PFSK-1 (cell line): ENCODE results near the gene LRRFIP2.

Experiments
- FOXP2 ChIP-seq: optimal IDR thresholded peaks from 2 replicates; pipeline ENCODE3; 2011; ENCODE audit warnings: borderline replicate concordance, control low read depth, inconsistent platforms; ENCODE audit not compliant: insufficient read depth; ENCODE audit errors: extremely low read length, extremely low read depth
- POLR2AphosphoS5 ChIP-seq: IDR thresholded peaks from 2 replicates; pipeline ENCODE4 v1.6.1; 2012; ENCODE audit warnings: low read depth, mild to moderate bottlenecking, control low read depth, low read length, moderate library complexity
- REST ChIP-seq, 2 experiments: IDR thresholded peaks; 2 replicates each; pipeline versions ENCODE4 v1.6.1 to v1.8.0; 2011 to 2012; ENCODE audit warnings: low read depth in 2 of 2, low read length in 2 of 2, control low read depth in 1 of 2, inconsistent platforms in 1 of 2, mild to moderate bottlenecking in 1 of 2, moderate library complexity in 1 of 2; ENCODE audit not compliant: insufficient read depth in 1 of 2
- SIN3A ChIP-seq: IDR thresholded peaks from 2 replicates; pipeline ENCODE4 v1.6.1; 2012; ENCODE audit warnings: mild to moderate bottlenecking, low read length, moderate library complexity, borderline replicate concordance; ENCODE audit not compliant: insufficient read depth
- TAF1 ChIP-seq: IDR thresholded peaks from 2 replicates; pipeline ENCODE4 v1.6.1; 2012; ENCODE audit warnings: low read length, control low read depth, borderline replicate concordance; ENCODE audit not compliant: insufficient read depth

LRRFIP2 gene

GRCh38 chr3:37075955-37076354 lies 98.4 kb downstream of the LRRFIP2 start:
- no peak for TF ChIP-seq SIN3A
- TF ChIP-seq POLR2AphosphoS5 = no peak
- no peak for TF ChIP-seq FOXP2
- no peak for TF ChIP-seq TAF1
- TF ChIP-seq REST (IDR thresholded peaks at IDR 0.05; ENCODE audit: insufficient read depth in 1 of 2, low read depth in 2 of 2, low read length in 2 of 2) = no peak

- TF ChIP-seq REST (IDR thresholded peaks at IDR 0.05; ENCODE audit: insufficient read depth in 1 of 2, low read depth in 2 of 2, low read length in 2 of 2) (no peak), POLR2AphosphoS5 (no peak), TAF1 (no peak), SIN3A (no peak), FOXP2 (no peak)
Observed at GRCh38 chr3:37074178-37074577, 100.2 kb downstream of the LRRFIP2 start.

GRCh38 chr3:37072892-37073291 lies 101.5 kb downstream of the LRRFIP2 start:
- no peak for TF ChIP-seq POLR2AphosphoS5
- TF ChIP-seq FOXP2 = no peak
- no peak for TF ChIP-seq SIN3A
- no peak for TF ChIP-seq TAF1
- no peak for TF ChIP-seq REST (IDR thresholded peaks at IDR 0.05; ENCODE audit: insufficient read depth in 1 of 2, low read depth in 2 of 2, low read length in 2 of 2)

- TF ChIP-seq FOXP2 (no peak), POLR2AphosphoS5 (no peak), SIN3A (no peak), REST (IDR thresholded peaks at IDR 0.05; ENCODE audit: insufficient read depth in 1 of 2, low read depth in 2 of 2, low read length in 2 of 2) (no peak), TAF1 (no peak)
Observed at GRCh38 chr3:37071921-37072320, 102.5 kb downstream of the LRRFIP2 start.

GRCh38 chr3:37068031-37068430 lies 106.4 kb downstream of the LRRFIP2 start:
- TF ChIP-seq SIN3A (no peak), TAF1 (no peak), FOXP2 (no peak), POLR2AphosphoS5 (no peak), REST (IDR thresholded peaks at IDR 0.05; ENCODE audit: insufficient read depth in 1 of 2, low read depth in 2 of 2, low read length in 2 of 2) (no peak)
